Measurements from ENCODE around the gene FRMD5.

FRMD5 gene

DNA sequence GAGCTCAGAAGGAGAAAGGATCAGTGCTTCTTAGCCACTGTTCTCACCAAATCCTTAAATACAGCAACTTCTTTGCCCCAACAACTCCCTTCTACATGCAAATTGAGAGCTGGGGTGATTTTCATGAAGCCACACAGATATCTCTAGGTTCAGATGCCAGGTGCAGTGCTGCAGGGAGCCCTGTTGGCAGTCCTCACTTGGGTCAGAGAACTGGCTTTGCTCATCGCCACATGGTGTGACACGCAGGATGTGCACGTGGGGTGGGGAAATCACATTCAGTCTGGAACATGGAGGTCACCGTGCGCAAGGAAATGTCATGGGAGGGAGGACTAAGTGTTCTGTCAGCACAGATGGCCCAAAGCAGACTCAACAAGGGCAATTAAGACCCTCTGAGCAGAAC, 264.5 kb downstream of the FRMD5 start:
- TF ChIP-seq, protein P1, sequence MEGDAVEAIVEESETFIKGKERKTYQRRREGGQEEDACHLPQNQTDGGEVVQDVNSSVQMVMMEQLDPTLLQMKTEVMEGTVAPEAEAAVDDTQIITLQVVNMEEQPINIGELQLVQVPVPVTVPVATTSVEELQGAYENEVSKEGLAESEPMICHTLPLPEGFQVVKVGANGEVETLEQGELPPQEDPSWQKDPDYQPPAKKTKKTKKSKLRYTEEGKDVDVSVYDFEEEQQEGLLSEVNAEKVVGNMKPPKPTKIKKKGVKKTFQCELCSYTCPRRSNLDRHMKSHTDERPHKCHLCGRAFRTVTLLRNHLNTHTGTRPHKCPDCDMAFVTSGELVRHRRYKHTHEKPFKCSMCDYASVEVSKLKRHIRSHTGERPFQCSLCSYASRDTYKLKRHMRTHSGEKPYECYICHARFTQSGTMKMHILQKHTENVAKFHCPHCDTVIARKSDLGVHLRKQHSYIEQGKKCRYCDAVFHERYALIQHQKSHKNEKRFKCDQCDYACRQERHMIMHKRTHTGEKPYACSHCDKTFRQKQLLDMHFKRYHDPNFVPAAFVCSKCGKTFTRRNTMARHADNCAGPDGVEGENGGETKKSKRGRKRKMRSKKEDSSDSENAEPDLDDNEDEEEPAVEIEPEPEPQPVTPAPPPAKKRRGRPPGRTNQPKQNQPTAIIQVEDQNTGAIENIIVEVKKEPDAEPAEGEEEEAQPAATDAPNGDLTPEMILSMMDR (IDR thresholded peaks at IDR 0.05; ENCODE audit: low read depth, low read length, missing control alignments): no peak
- no peak for DNase-seq (ENCODE audit: low read depth)
- no peak overlapping the region for H3K4me3 ChIP-seq (ENCODE audit: low read depth, low read length)

DNA sequence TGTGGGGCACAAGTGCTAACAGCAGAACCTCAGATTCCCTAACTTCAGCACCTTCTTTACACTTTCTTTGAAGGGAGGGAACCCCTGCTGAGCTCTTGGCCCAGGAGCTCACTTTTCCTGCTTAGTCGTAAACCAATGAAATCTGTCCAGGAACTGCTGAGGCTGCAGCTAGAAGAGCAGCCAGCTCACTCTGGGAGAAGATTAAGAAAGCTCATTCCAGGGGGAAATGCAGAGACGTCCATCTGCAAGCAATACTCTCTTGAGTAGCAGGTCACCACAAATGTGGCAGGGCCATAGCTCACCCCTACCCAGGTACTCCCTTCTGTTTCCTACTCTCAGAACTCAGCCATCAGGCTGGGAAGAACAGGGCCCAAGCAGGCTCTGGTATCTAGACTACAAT, 265.0 kb downstream of the FRMD5 start:
- DNase-seq (ENCODE audit: low read depth): no peak

DNA sequence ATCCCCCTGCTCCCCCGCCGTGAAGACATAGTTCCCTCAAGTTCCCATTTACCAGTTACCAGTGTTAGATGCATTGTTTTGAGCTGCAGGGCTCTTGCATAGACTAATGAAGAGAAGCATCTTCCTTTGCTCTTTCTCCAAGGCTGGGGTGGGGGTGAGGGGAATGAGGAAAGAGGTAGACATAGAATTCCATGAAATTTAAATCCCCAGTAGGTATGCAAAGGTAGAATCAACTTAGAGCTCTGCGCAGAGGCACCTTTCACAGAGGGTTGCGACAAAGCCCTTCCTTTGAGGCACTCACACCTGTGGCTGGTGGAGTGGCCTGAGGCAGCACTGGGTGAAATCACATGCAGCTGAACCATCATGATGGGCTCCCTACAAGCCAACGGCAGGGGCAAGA, 266.9 kb downstream of the FRMD5 start:
- H3K4me3 ChIP-seq (ENCODE audit: low read depth, low read length): no peak overlapping the region
- TF ChIP-seq, protein P1 (IDR thresholded peaks at IDR 0.05; ENCODE audit: low read depth, low read length, missing control alignments): no peak
- DNase-seq (ENCODE audit: low read depth): no peak

More for the DNA sequence above, 265.0 kb downstream of the FRMD5 start:
- no peak overlapping the region for H3K4me3 ChIP-seq (ENCODE audit: low read depth, low read length)
- TF ChIP-seq, protein P1 (IDR thresholded peaks at IDR 0.05; ENCODE audit: low read depth, low read length, missing control alignments): no peak

DNA sequence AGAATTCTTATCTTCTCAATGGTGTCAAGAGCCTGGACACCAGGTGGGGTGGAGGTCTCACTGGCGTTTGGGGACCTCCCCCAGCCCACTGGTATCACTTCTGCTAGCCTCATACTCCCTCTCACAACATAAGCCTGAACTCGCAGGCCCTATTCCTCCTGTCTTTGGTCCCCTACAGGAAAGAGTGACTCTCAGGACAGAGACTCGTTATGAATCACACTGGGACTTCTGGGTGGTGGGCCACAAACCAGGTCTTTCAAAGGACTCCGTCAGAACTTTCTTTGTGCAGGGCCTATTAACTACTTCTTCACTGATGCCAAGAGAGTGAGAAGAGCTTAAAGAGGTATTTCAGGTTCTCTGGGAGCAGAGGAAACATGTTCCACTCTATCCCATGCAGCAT, 267.9 kb downstream of the FRMD5 start:
- H3K4me3 ChIP-seq (ENCODE audit: low read depth, low read length): no peak overlapping the region
- no peak for DNase-seq (ENCODE audit: low read depth)
- TF ChIP-seq, protein P1 (IDR thresholded peaks at IDR 0.05; ENCODE audit: low read depth, low read length, missing control alignments): no peak

DNA sequence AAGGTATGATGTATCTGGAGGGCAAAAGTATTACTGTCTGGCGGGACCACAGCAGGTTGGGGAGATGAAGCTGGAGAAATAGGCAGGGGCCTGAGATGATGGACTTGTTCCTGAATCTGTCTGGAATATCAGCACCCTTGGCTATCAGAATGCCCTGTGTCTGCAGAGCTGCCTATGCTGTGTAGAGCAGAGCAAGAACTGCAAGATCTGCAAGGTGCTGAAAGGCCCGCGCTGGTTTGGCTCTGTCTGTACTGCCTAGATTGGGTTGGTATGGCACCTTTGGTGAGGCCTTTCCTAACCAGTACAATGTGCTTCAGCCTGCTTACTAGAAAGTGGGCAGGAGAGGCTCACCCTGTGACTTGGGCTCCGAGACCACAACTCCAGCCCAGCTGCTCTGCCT, 271.5 kb downstream of the FRMD5 start:
- no peak for DNase-seq (ENCODE audit: low read depth)
- TF ChIP-seq, protein P1 (IDR thresholded peaks at IDR 0.05; ENCODE audit: low read depth, low read length, missing control alignments): no peak
- H3K4me3 ChIP-seq (ENCODE audit: low read depth, low read length): no peak overlapping the region

DNA sequence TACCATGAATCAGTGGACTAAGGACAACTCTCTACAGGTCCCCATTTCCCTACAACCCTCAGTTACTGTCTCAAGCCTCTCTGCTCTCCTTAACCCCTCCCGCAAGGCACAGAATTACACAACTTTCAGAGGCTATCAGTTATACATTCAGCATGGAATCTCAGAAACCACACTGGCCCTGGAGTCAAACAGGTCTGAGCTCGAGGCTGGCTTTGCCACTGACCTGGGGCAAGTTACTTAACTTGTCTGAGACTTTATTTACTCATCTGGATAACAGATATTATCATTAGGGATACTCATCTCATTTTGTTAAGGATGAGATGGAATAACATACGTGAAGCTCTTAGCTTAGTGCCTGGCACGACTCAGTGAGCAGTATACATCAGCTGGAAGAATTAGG, 273.1 kb downstream of the FRMD5 start:
- TF ChIP-seq, protein P1 (IDR thresholded peaks at IDR 0.05; ENCODE audit: low read depth, low read length, missing control alignments): no peak
- no peak overlapping the region for H3K4me3 ChIP-seq (ENCODE audit: low read depth, low read length)
- no peak for DNase-seq (ENCODE audit: low read depth)

DNA sequence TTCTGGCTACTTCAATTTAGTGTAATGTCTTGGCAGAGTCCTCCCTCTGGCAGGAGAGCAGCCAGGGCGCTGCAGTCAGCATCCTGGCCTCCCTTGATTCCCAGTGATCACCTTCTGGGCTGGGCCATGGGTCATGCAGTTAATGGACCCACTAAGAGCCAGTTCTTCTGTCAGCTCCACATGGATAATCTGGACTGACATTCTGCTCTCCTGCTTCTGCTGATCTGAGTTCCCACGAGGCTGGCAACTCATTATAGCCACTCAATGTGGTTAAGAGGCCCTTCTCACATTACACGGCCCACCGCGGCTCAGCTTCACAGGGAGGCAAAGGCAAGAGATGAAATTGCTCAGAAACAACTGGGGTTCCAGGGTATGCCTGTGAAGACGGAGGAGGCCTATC, 274.3 kb downstream of the FRMD5 start:
- DNase-seq (ENCODE audit: low read depth): no peak
- H3K4me3 ChIP-seq (ENCODE audit: low read depth, low read length): no peak overlapping the region
- TF ChIP-seq, protein P1 (IDR thresholded peaks at IDR 0.05; ENCODE audit: low read depth, low read length, missing control alignments): no peak

All from GM12864 (cell line).